Measurements from ENCODE around the gene ZNF618. TPM values are rescaled to one million over a fixed set of nuclear protein-coding genes. Genes with fewer than 3 reads are reported as not detected.

Gene ZNF618
- total and polyA plus RNA-seq, 8 donors = 1.2 to 19.8 (median 5.3) TPM

GRCh38 chr9:114105236-114105635 is 229.1 kb downstream of the ZNF618 start:
- intact Hi-C loops (cut with DNase I; ENCODE audit: low total_unique reads) = no loop called here
- Histone ChIP-seq H3K4me1 (peaks cover 0 to 6% (median 3%) of the 10 kb centered on the region in 4 donors), H3K27ac (no peak overlapping the region), H3K36me3 (no peaks in the 10 kb centered on the region), H3K9me3 (peaks cover 0 to 10% (median 7%) of the 10 kb centered on the region in 4 donors), H3K27me3 (no peaks in the 10 kb centered on the region), H3K4me3 (no peak overlapping the region)
- 66 to 78% (median 71%) methylated on average over 5 of the region's 5 CpGs for WGBS, 5 donors
- DNase-seq = no peak
- TF ChIP-seq EP300 (IDR thresholded peaks at IDR 0.05) (no peak), POLR2AphosphoS5 (IDR thresholded peaks at IDR 0.05) (no peak), CTCF (IDR thresholded peaks at IDR 0.05) (no peak)

Other genes with a start within 250 kb of the ZNF618 start
- 1 to 10 TPM in 2 of 5 donors, under 1 TPM in 1, not detected in 2; 0.89 to 3.3 (median 2.3) TPM for gene AMBP, start 202.0 kb downstream of the ZNF618 start, total RNA-seq
- 1 to 10 TPM; 1.4 to 2.9 (median 2.6) TPM for gene AMBP, start 202.0 kb downstream of the ZNF618 start, polyA plus RNA-seq
- 10 to 100 TPM in 4 of 5 donors, 1 to 10 TPM in 1; 3.9 to 79.4 (median 18.7) TPM for gene KIF12, start 223.0 kb downstream of the ZNF618 start, total RNA-seq
- 10 to 100 TPM in 2 of 3 donors, 1 to 10 TPM in 1; 4.1 to 20.0 (median 13.9) TPM for gene KIF12, start 223.0 kb downstream of the ZNF618 start, polyA plus RNA-seq

Measured in stomach (tissue), 9 donors.